HEK293 (cell line): ENCODE measurements around the gene ABCE1.

Experiments
- CTCF ChIA-PET: fragments of 350-600 bp; formaldehyde crosslinking; extraction: SDS; loops from one replicate; lab custom pipeline; 2021; ENCODE audit warnings: antibody characterized with exemption; lab: Yijun Ruan, JAX
- POLR2A ChIA-PET: fragments of 300-600 bp; formaldehyde crosslinking; extraction: SDS; loops from one replicate; lab custom pipeline; 2020; ENCODE audit warnings: antibody characterized with exemption, inconsistent platforms; lab: Yijun Ruan, JAX
- H3K27ac ChIP-seq: fragments of 200-500 bp; sonication (Bioruptor generic); 2 replicates; pipeline ENCODE4 v1.5.1; 2014; ENCODE audit warnings: low read depth, low read length, control low read depth, inconsistent platforms; ENCODE audit errors: extremely low read depth
- H3K36me3 ChIP-seq, 2 experiments: fragments of 200-500 bp in 1 of 2; sonication (Bioruptor generic) in 1 of 2; 1 replicate in 1 of 2; 2 replicates in 1 of 2; pipeline ENCODE4 v1.5.1; 2014 to 2017; ENCODE audit warnings: inconsistent platforms in 2 of 2, low read length in 2 of 2; ENCODE audit not compliant: control insufficient read depth in 2 of 2, insufficient read depth in 1 of 2
- H3K4me1 ChIP-seq: fragments of 200-500 bp; sonication (Bioruptor generic); 2 replicates; pipeline ENCODE4 v1.5.1; 2014; ENCODE audit warnings: mild to moderate bottlenecking, low read length, inconsistent platforms; ENCODE audit not compliant: control insufficient read depth, insufficient read depth
- H3K4me3 ChIP-seq: 2 replicates; pipeline ENCODE4 v1.5.1; 2011; ENCODE audit warnings: low read depth, mild to moderate bottlenecking, control low read depth, low read length, moderate library complexity
- H3K9me3 ChIP-seq: fragments of 200-500 bp; sonication (Bioruptor generic); 2 replicates; pipeline ENCODE4 v1.5.1; 2014; ENCODE audit warnings: low read depth, low read length, inconsistent platforms; ENCODE audit not compliant: control insufficient read depth, insufficient read depth
- AEBP2 ChIP-seq: fragments of 450-650 bp; formaldehyde crosslinking; IDR thresholded peaks from 2 replicates; pipeline ENCODE4 v1.5.1; 2016; ENCODE audit warnings: missing biosample characterization, missing genetic modification characterization, borderline replicate concordance
- GLI4 ChIP-seq: fragments of 450-650 bp; formaldehyde crosslinking; IDR thresholded peaks from 2 replicates; pipeline ENCODE4 v1.5.1; 2016; ENCODE audit warnings: missing biosample characterization, missing genetic modification characterization
- KLF8 ChIP-seq: fragments of 450-650 bp; formaldehyde crosslinking; IDR thresholded peaks from 2 replicates; pipeline ENCODE4 v1.5.1; 2016; ENCODE audit warnings: missing biosample characterization, missing genetic modification characterization
- PRDM10 ChIP-seq: fragments of 450-650 bp; formaldehyde crosslinking; IDR thresholded peaks from 2 replicates; pipeline ENCODE4 v1.5.1; 2016; ENCODE audit warnings: missing biosample characterization, missing genetic modification characterization
- PRDM6 ChIP-seq: fragments of 450-650 bp; formaldehyde crosslinking; IDR thresholded peaks from 2 replicates; pipeline ENCODE4 v1.5.1; 2017; ENCODE audit warnings: missing biosample characterization, missing genetic modification characterization
- SP2 ChIP-seq: fragments of 450-650 bp; formaldehyde crosslinking; IDR thresholded peaks from 2 replicates; pipeline ENCODE4 v1.5.1; 2016; ENCODE audit warnings: missing biosample characterization, missing genetic modification characterization
- WT1 ChIP-seq: fragments of 450-650 bp; formaldehyde crosslinking; IDR thresholded peaks from 2 replicates; pipeline ENCODE4 v1.5.1; 2016; ENCODE audit warnings: missing biosample characterization, missing genetic modification characterization
- ZFHX2 ChIP-seq: fragments of 450-650 bp; formaldehyde crosslinking; conservative IDR thresholded peaks from 2 replicates; pipeline ENCODE4 v1.5.1; 2016; ENCODE audit warnings: missing biosample characterization, missing genetic modification characterization
- ZFP69B ChIP-seq: fragments of 450-650 bp; formaldehyde crosslinking; IDR thresholded peaks from 2 replicates; pipeline ENCODE4 v1.5.1; 2016; ENCODE audit warnings: missing biosample characterization, missing genetic modification characterization
- ZNF16 ChIP-seq: fragments of 450-650 bp; formaldehyde crosslinking; IDR thresholded peaks from 2 replicates; pipeline ENCODE4 v1.5.1; 2016; ENCODE audit warnings: low read depth, missing biosample characterization, missing genetic modification characterization
- ZNF214 ChIP-seq: fragments of 450-650 bp; formaldehyde crosslinking; IDR thresholded peaks from 2 replicates; pipeline ENCODE4 v1.5.1; 2017; ENCODE audit warnings: missing biosample characterization, mild to moderate bottlenecking, missing genetic modification characterization, borderline replicate concordance
- ZNF280D ChIP-seq: fragments of 450-650 bp; formaldehyde crosslinking; IDR thresholded peaks from 2 replicates; pipeline ENCODE4 v1.5.1; 2016; ENCODE audit warnings: missing biosample characterization, missing genetic modification characterization
- ZNF354C ChIP-seq: fragments of 450-650 bp; formaldehyde crosslinking; IDR thresholded peaks from 2 replicates; pipeline ENCODE4 v1.5.1; 2016; ENCODE audit warnings: missing biosample characterization, missing genetic modification characterization, low read depth, borderline replicate concordance
- ZNF473 ChIP-seq: fragments of 450-650 bp; formaldehyde crosslinking; IDR thresholded peaks from 2 replicates; pipeline ENCODE4 v1.5.1; 2017; ENCODE audit warnings: missing biosample characterization, missing genetic modification characterization
- ZNF518A ChIP-seq: fragments of 450-650 bp; formaldehyde crosslinking; conservative IDR thresholded peaks from 2 replicates; pipeline ENCODE4 v1.5.1; 2016; ENCODE audit warnings: low read depth, missing biosample characterization, missing genetic modification characterization
- ZNF529 ChIP-seq: fragments of 450-650 bp; formaldehyde crosslinking; IDR thresholded peaks from 2 replicates; pipeline ENCODE4 v1.5.1; 2017; ENCODE audit warnings: missing genetic modification characterization, missing biosample characterization; ENCODE audit not compliant: insufficient replicate concordance
- ZNF549 ChIP-seq: fragments of 450-650 bp; IDR thresholded peaks from 2 replicates; pipeline ENCODE4 v1.5.1; 2018; ENCODE audit warnings: missing biosample characterization, missing genetic modification characterization, mild to moderate bottlenecking, inconsistent platforms, moderate library complexity
- ZNF555 ChIP-seq: fragments of 450-650 bp; formaldehyde crosslinking; conservative IDR thresholded peaks from 2 replicates; pipeline ENCODE4 v1.5.1; 2017; ENCODE audit warnings: missing biosample characterization, mild to moderate bottlenecking, missing genetic modification characterization, inconsistent platforms
- ZNF843 ChIP-seq: fragments of 450-650 bp; formaldehyde crosslinking; IDR thresholded peaks from 2 replicates; pipeline ENCODE4 v1.5.1; 2016; ENCODE audit warnings: missing biosample characterization, missing genetic modification characterization
- ZSCAN5A ChIP-seq: fragments of 450-650 bp; formaldehyde crosslinking; IDR thresholded peaks from 2 replicates; pipeline ENCODE4 v1.5.1; 2016; ENCODE audit warnings: missing biosample characterization, missing genetic modification characterization

ABCE1 gene

GRCh38 chr4:145099653-145100052 lies 1.5 kb downstream of the ABCE1 start (continued):
- TF ChIP-seq ZNF280D (tag by site-specific recombination) (no peak), SP2 (tag by site-specific recombination) (no peak), ZNF529 (tag by site-specific recombination) (no peak), ZNF16 (tag by site-specific recombination) (no peak), ZNF555 (no peak), GLI4 (tag by site-specific recombination) (no peak), KLF8 (tag by site-specific recombination) (no peak), ZSCAN5A (tag by site-specific recombination) (no peak), ZFP69B (tag by site-specific recombination) (no peak), ZNF549 (tag by site-specific recombination) (no peak), PRDM10 (tag by site-specific recombination) (no peak)

GRCh38 chr4:145101091-145101490 lies 3.0 kb downstream of the ABCE1 start:
- Histone ChIP-seq H3K27ac (no peak overlapping the region), H3K36me3 (peaks cover 6 to 18% of the 10 kb centered on the region in 2 experiments; a peak in 2 of 3 replicates), H3K4me3 (no peak overlapping the region)
- ChIA-PET CTCF (no interaction called here), POLR2A (no interaction called here)
- TF ChIP-seq PRDM6 (tag by site-specific recombination) = no peak
- no peak for TF ChIP-seq AEBP2 (tag by site-specific recombination)
- no peak for TF ChIP-seq ZFHX2 (tag by site-specific recombination)
- TF ChIP-seq ZNF214 (tag by site-specific recombination) = no peak
- no peak for TF ChIP-seq ZNF843 (tag by site-specific recombination)
- no peak for TF ChIP-seq ZNF473
- no peak for TF ChIP-seq ZNF354C (tag by site-specific recombination)
- no peak for TF ChIP-seq WT1 (tag by site-specific recombination)
- no peak for TF ChIP-seq ZNF518A (tag by site-specific recombination)
- TF ChIP-seq, all 188 proteins: peak for 0
- Histone ChIP-seq H3K9me3 (no peaks in the 10 kb centered on the region), H3K4me1 (no peaks in the 10 kb centered on the region)
